Amniotic stem cell (primary cell): Measurements from ENCODE around the gene ELFN1.

Source experiments
- DNase-seq: peaks from one replicate; lab custom pipeline; 2025; lab: John Stamatoyannopoulos, UW

Gene ELFN1

DNA sequence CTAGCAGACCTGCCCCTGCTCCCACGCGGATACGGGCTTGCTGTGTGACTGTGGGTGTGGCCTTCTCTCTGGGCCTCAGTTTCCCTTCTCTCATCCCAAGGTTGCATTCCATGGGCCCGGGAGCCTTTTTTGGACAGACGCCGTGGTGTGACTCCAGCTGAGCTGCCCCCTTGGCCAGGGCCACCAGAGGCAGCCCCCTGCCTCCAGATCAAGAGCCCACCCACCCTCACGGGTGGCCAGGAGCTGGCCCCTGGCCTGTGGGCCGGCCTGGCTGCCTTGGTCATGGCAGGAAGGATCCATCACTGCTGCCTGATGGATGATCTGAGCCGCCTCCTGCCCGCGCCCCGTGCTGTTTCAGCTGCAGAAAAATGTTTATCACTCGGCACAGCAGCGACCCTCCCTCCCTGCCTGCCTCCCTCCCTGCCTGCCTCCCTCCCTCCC is 27.8 kb upstream of the ELFN1 start:
- no peak for DNase-seq

DNA sequence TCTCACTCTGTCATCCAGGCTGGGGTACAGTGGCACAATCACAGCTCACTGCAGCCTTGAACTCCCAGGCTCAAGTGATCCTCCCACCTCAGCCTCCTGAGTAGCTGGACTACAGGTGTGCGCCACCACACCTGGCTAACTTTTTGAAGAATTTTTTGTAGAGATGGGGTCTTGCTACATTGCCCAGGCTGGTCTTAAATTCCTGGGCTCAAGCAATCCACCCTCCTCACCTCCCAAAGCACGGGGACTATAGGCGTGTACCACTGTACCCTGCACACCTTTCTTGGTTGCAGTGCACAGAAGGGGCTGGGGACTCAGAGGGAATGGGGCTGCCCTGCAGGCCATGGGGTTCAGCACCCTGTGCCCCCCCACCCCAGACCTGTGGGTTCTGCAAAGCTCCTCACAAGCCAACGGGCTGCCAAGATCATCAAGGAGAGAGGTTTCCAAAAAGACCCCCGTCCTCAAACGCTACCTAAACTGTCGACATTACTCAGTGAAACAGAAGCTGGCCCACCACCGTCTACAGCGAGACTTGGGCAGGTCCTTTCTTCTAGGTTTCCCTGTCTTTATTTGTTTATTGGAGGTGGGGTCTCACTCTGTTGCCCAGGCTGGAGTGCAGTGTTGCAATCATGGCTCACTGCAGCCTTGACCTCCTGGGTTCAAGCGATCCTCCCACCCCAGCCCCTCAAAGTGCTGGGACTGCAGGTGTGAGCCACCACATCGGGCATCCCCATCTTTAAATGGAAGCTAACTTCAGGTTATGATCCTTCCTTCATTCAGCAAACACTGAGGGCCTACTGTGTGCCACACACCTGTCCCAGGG is 26.6 kb upstream of the ELFN1 start:
- no peak for DNase-seq

DNA sequence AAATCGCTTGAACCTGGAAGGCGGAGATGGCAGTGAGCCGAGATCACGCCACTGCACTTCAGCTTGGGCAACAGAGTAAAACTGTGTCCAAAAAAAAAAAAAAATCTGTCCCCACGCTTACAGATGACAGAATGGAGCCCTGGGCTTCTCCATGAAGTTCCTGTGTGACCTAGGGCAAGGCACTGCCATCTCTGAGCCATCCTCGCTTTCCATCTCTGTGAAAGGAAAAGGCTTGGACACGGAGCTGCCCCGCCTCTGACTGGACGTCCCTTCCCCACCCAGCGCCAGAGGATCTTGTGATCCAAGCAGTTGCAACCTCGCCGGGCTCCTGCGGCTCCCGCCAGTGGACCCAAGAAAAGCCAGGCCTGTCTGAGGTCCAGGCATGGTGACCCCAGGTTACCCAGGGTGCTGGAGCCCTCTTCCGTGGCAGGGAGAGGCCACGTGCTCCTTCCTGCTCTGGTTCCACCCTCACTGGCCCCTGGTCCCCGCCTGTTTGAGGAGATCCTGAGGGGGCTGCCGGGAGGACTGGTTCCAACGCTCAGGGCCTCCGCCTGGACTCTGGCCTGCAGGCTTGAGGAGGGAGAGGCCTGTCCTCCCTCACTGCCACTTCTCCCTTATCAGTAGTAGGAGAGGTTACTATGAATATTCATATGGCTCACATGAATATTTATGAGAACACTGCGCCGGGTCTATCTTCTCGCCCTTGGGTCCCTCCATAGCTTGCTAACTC is 25.6 kb upstream of the ELFN1 start:
- DNase-seq, result no peak

DNA sequence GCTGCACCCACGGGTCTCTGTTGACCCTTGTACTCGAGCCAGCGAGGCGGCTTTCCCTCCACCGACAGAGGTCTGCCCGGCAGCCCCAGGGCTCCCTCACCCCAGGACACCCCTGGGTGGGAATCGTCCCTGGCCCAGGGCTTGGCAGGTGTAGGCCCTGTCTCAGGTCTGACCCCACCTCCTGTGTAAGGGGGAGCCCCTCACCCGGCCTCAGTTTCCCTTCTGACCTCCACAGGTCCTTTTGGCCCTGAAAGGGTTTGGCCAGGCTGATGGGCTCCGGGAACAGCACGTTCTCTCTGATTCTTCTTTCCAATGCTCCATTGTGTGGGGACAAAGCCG is 25.0 kb upstream of the ELFN1 start:
- no peak for DNase-seq

DNA sequence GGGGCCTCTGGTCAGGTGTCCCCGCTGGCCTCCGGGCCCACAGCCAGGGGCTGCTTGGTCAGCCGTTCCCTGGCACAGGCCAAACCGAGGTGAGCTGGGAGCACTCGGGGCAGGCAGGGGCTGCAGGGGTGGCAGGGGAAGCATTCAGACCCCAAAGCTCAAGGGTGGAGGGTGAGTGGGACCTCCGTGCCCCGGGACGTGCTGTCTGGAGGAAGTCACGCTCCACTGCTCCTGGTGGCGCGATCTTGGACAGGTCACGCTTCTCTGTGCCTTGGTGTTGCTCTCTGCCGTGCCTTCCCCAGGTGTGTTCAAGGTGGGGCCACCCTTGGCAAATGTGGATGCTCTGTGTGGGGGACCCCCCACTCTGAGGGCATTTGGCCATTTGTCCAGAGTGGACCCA is 24.6 kb upstream of the ELFN1 start:
- no peak for DNase-seq

DNA sequence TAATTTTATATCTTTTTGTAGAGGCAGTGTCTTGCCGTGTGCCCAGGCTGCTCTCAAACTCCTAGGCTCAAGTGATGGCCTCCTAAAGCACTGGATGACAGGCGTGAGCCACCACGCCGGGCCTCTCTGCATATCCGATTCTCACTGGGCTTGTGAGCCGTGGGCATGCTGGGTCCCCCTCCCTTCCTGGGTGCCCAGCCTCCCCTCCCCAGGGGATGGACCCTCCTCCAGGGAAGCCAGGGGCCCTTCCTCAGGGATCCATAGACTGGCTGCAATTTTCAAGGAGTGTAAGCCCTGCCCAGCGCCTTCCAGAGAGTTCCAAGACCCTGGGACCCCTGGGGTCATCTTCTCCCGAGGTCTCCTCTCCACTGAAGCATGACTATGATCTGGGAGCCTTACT is 23.7 kb upstream of the ELFN1 start:
- DNase-seq, result no peak

DNA sequence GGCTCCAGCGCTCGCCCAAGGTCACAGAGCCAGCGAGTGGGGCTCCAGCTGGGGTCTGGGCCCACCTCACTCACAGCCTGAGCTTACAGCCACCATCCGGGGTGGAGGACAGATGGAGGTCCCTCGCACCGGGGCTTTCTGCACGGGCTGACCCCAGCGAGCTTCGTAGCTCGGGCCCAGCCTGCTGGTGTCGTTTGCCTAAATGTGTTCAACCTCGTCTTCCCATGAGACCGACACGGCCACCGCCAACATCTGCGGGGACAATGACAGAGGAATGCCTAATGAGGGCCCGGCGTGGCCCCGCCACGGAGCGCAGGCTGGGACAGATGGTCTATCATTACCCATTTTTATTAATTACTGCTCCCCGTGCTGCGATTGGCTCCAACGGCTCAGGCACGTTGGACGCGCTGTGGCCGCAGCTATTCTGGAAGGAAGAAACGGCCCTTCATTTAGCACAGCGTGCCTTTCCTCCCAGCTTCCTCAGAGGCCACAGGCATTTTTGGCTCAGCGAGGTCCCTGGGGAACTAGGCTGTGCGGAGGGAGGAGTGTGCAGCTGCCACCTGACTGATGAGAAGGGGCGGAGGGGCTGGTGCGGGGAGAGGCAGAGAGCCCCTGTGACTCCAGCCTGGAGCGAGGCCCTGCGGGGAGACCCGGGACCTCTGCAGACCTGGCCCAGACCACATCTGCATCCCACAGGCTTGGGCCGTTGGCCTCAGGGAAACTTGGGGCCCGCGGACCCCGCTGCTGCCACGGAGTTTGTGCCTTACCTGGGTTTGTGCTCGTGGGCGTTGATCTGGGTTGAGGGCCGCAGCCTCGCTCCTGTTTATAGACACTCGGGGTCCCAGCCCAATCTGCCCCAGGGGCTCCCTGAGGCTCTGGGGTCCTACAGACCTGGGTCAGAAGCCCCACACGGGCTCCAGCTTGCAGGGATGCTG is 22.9 kb upstream of the ELFN1 start:
- no peak for DNase-seq

DNA sequence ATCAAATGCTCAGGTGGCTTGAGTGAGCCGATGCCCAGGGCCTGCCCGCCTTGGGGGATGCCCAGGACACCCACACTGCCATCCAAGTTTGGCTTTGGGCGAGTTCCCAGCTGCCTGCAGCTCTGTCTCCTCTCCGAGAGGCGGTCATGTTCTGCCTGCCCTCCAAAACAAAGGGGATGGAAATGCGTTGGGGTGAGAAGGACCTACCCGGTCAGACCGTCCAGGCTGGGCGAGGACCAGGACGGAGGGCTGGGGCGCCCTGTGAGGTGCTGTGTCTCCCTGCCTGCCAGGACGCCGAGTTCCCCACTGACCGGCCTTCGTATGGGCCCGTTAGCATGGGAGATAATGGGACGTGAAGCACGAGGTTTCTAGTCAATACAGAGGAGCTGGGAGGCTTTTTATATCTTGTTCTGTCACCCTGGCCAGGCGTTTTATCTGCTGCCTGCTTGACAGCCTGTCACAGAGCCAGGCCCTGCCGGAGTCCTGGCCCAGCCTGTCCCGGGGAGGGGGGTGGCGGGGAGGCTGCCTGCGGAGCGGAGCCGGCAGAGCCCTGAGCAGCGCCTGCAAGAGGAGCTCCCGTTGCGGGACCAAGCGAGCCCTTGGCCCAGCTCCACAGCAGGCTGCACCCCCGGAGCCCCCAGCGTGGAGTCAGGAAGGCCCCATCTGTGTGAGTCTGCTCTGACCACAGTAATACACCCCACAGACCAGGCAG is 22.0 kb upstream of the ELFN1 start:
- DNase-seq, result no peak

DNA sequence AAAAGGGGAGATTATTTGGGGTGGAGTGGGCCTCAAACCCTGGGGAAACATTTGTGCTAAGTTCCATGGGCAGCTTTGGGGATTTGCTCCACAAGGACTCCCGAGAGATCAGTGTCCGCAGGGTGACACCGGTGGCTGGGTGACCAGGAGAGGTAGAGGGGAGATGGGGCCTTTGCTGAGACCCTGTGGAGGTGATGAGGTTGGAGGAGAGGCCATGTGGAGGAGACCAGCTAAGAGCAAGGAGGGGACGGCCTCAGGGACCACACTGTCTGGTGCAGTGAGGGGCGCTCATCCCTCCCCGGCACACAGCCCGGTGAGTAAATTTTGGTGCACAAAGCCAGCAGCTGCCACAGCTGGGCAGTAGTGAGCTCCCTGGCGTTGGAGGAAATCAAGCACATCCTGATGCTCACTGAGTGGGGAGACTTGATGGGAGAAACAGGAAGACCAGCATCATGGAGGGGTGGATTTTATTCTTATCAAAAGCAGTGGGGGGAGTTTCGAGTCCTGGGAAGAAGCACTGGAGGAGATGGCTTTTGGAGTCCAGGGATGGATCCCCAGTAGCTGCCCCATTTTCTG is 20.2 kb upstream of the ELFN1 start:
- no peak for DNase-seq

DNA sequence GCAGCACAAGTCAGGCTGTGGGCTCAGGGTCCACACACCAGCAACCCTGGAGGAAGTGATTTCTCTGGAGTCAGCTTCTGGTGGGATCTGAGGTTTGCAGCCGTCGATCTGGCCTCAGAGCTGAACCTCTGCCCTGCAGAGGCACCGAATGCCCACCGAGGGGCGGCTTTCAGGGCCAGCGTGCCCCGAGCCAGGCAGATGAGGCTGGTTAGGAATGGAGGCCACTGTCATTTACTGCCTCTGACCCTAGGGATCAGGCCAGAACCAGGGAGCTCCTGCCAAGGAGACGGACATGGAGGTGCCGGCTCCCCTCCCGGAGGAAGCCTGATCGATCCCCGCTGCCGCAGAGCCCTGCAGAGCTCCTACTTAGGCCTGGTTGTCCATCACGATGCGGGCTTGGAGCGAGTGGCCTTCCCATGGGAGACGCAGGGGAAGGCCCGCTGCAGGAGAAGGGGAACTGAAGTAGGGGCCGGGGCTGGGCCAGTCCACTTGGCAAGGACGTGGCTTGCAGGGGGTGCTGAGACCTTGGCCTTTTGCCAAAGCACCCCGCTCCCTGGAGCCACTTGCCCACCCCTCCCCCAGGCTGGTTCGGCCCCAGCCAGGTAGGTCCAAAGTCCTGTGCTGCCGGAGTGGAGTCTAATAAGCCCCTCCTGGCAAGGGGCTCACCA is 19.6 kb upstream of the ELFN1 start:
- DNase-seq, result no peak

DNA sequence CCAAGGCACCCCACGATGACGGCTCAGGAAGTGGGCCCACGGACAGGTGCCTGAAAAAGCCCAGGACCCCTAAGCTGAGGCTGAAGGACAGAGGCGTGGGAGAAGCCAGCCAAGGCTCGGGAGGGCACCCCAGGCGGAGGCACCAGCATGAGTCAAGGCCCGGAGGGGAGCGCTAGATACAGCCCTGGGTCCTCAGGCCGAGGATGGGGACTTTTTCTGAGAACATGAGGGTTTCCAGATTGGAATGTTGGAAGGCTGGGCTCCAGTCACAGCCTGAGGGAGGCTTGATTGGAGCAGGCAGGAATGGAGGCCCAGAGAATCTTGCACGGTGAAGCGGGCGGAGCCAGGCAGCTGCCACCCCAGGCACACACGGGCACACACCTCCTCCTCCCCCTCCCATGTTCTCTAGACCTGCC is 19.0 kb upstream of the ELFN1 start:
- DNase-seq, result no peak

DNA sequence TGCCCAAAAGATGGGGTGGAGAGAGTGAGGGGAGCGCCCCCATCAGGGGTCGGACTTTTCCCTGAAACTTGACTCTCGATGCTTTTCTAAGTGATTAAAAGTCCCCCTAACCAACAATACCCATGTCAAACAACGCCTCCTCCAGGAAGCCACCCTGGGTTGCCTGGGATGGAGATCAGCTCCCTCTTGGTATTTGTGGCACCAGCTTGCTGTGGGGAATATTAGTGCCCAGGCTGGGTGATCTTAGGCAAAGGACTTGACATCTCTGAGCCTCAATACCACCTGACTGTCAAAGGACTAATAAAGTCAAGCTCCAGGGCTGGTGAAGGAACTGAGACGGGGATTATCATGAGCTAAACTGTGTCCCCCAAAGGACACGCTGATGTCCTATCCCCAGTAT is 18.2 kb upstream of the ELFN1 start:
- DNase-seq, result no peak

DNA sequence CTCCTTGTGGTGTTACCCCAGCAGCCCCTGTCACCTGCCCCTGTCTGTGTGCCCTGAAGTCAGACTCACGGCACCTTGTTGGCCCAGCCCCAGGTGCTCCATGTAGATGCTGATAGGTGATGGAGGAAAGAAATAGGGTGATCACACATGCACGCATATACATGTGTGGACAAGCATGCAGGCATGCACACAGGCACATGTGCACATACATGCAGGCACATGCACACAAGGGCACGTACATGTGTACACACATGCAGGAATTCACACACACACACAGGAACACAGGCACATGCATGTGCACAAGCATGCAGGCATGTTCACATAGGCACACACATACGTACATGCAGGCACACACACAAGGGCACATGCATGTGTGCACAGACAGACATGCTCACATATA is 16.6 kb upstream of the ELFN1 start:
- no peak for DNase-seq

DNA sequence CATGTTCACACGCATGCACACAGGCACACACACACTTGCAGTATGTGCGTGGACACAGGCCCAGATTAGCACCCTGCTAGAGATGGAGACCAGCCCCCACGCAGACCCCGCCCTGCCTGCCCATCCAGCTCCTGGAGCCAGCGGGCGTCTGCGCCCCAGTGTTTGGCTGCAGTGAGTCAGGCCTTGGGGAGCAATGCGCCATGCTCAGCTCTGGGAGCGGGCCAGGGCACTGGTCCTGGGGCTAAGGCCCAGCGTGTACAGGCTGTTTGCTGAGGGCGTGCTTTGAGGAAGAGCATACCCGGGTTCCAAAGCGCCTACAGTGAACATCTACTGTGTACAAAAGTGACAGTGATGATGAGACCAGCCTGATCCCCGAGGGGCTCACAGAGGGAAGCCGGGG is 16.0 kb upstream of the ELFN1 start:
- no peak for DNase-seq

DNA sequence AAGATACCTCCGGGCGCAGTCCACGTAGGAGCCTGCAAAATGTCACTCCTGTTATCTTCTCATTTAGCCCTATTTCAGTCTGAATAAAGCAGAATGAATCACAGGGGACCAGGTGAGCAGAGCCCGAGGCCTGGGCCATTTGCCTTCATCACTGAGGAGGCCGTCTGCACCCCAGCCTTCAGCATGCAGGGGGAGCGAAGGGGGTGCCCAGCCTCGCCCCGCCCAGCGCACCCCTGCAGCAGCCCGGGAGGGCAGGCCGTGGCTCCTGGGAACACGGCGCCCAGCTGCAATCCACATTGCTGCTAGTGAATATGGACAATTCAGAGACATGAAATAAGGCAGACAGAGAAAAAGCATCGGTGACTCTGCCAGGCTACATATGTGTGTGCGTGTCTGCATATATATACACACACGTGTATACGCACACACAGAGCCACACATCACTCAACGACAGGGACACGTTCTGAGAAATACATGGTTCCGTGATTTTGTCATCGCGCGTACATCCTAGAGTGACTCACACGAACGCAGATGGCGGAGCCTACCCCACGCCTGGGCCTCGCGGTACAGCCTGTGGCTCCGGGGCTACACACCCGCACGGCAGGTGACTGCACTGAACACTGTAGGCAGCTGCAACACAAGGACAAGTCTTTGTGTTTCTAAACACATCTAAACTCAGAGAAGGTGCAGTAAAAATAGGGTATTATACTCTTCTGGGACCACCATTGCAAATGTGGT is 15.2 kb upstream of the ELFN1 start:
- no peak for DNase-seq

DNA sequence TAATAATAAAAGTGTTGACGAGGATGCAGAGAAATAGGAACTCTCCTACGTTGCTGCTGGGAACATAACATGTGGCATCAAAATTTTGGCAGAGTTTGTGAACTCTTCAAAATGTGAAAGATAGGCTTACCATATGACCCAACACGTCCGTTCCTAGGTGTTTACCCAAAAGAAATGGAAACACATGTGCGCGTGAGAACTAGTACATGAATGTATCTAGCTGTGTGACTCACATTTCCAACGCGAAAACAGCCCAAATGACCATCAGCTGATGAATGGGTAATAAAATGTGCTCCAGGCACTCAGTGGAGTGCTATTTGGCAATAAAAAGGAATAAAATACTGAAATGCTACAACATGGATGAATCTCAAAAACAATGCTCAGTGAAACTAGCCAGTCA is 10.4 kb upstream of the ELFN1 start:
- no peak for DNase-seq

DNA sequence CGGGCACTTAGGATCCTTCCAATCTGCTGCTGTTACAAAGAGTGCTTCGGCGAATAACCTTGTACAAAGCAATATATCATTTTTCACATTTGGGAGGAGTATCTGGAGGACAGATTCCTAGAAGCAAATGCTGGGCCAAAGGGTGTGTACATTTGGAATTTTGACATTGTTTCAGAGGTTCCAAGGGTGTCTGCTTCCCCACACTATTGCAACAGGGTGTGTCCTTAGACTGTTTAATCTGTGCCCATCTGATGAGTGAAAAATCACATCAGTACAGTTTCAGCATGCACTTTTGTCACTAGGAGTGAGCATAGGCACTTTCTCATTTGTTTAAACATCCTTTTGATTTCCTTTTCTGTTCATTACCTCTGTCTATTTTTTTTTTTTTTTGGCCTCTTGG is 8.6 kb upstream of the ELFN1 start:
- DNase-seq, result no peak

DNA sequence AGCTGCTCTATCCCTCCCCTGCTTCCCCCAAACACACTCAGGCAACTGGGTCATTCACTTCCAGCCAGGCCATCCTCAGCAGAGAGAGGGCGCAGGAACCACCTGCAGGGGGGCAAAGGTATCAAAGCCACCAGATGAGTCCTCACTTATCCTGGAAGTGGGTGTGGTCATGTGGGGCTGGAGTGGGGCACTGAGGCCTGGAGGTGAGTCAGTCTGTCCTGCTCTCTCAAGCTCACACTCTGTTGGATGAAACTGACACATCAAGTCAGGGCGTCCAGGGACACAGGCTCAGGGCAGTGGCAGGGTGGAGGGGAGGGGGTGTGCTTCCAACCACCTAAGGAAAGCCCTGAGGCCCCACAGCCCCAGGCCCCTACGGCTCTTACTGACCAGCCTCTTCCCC is 8.0 kb upstream of the ELFN1 start:
- DNase-seq, result no peak

DNA sequence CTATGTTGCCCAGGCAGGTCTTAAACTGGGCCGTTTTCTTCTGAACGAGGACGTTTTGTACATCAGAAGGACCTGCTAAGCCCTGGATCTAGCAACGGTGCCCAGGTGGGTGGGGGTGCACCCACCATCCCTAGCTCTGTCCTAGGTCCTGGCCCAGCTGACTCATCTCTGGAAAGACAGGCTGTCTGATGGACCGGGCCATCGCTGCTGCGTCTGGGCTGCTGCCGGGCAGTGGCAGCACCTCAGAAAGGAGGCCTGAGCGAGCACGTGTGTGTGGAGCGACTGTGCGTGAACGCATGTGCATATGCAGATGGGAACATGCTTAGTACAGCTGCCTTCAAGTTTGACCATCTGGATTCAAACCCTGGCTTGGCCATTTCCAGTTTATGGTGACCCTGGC is 7.3 kb upstream of the ELFN1 start:
- no peak for DNase-seq

DNA sequence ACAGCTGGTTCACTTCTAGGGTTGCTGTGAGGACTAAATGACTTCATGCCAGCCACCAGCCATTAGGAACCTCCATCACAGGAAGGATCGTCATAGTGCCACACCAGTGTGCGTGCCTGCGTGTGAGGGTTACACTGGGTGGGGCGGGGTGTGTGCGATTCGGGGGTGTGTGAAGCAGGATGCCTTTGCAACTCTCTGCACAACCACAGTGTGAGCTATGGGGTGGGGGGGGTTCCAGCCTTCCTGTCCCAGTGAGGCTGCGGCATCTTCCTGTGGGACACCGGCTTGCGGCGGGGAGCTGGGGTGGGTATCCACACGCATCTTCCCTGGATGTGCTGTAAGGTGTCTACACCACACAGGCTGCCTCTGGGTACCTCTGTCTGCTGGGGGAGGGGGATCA is 6.9 kb upstream of the ELFN1 start:
- DNase-seq, result no peak
